SH-SY5Y (cell line): ENCODE results near the gene HVCN1.

Experiments
- GATA2 ChIP-seq: IDR thresholded peaks from 2 replicates; pipeline ENCODE4 v1.6.1; 2011; ENCODE audit warnings: mild to moderate bottlenecking, low read depth, low read length
- GATA3 ChIP-seq: IDR thresholded peaks from 2 replicates; pipeline ENCODE4 v1.6.1; 2011; ENCODE audit warnings: low read depth, mild to moderate bottlenecking, low read length, moderate library complexity

- TF ChIP-seq GATA2 (no peak), GATA3 (no peak)
These were observed 49.4 kb downstream of the HVCN1 start for GRCh38 chr12:110639336-110640141.
